Heart left ventricle (tissue), 16 donors: ENCODE measurements around the gene ARHGAP26. TPM values are rescaled to one million over a fixed set of nuclear protein-coding genes. Genes with fewer than 3 reads are reported as not detected.

Experiments
- ATAC-seq, 4 donors: fragments of 200-7000 bp; cut with Tn5 transposase; one replicate each; pipeline ENCODE4 v1.9.1; 2020 to 2022; ENCODE audit warnings: moderate library complexity in 4 of 4, mild to moderate bottlenecking in 3 of 4, moderate number of reproducible peaks in 1 of 4
- DNase-seq, 5 donors: peaks; one replicate each; pipeline ENCODE4 v3.0.0-alpha.2; 2020
- H3K27ac ChIP-seq, 12 donors: fragments of 200-600 bp; sonication (generic) in 4 of 12; one replicate each; pipeline versions ENCODE4 v1.5.0 to v1.8.0; 2016 to 2022; ENCODE audit warnings: mild to moderate bottlenecking in 2 of 12
- H3K27me3 ChIP-seq, 9 donors: fragments of 200-600 bp; sonication (generic) in 2 of 9; one replicate each; pipeline versions ENCODE4 v1.5.1 to v1.8.0; 2016 to 2022; ENCODE audit warnings: mild to moderate bottlenecking in 3 of 9
- H3K36me3 ChIP-seq, 9 donors: fragments of 200-600 bp; sonication (generic) in 2 of 9; one replicate each; pipeline versions ENCODE4 v1.5.0 to v1.8.0; 2018 to 2022; ENCODE audit warnings: mild to moderate bottlenecking in 2 of 9
- H3K4me1 ChIP-seq, 12 donors: fragments of 200-600 bp; sonication (generic) in 4 of 12; one replicate each; pipeline versions ENCODE4 v1.5.0 to v1.8.0; 2016 to 2022; ENCODE audit warnings: mild to moderate bottlenecking in 3 of 12
- H3K4me3 ChIP-seq, 12 donors: fragments of 200-600 bp; sonication (generic) in 4 of 12; one replicate each; pipeline versions ENCODE4 v1.5.0 to v1.8.0; 2017 to 2022; ENCODE audit warnings: mild to moderate bottlenecking in 9 of 12, moderate library complexity in 4 of 12
- H3K9me3 ChIP-seq, 12 donors: fragments of 200-600 bp; sonication (generic) in 4 of 12; one replicate each; pipeline versions ENCODE4 v1.5.0 to v1.8.0; 2016 to 2022; ENCODE audit warnings: mild to moderate bottlenecking in 1 of 12
- CTCF ChIP-seq, 12 donors: fragments of 200-600 bp; sonication (generic) in 4 of 12; IDR thresholded peaks; one replicate each; pipeline versions ENCODE4 v1.5.0 to v1.8.0; 2018 to 2022; ENCODE audit warnings: antibody characterized with exemption in 12 of 12, mild to moderate bottlenecking in 5 of 12
- POLR2A ChIP-seq, 2 donors: fragments of 450-650 bp; IDR thresholded peaks; one replicate each; pipeline ENCODE4 v1.6.1; 2017; ENCODE audit warnings: antibody characterized with exemption in 2 of 2, mild to moderate bottlenecking in 2 of 2, moderate library complexity in 2 of 2
- WGBS, 4 donors: extraction: QIAGEN DNeasy Blood & Tissue Kit in 2 of 4; methylation state at CpG; one replicate each; pipeline versions ENCODE4 v1.1.5 to v1.1.7; 2013 to 2018; 5-methylcytosine and 5-hydroxymethylcytosine counted together
- intact Hi-C, 10 donors: fragments of 100-400 bp; cut with DNase I; formaldehyde crosslinking; loops; one replicate each; pipeline versions ENCODE4 v1.11.1 to v1.14.2; 2022
- polyA plus RNA-seq, 2 donors: library from polyadenylated mRNA; stranded (reverse); fragments of 200-250 nt; gene quantifications; one replicate each; pipeline ENCODE4 v1.2.3, GENCODE V29; 2013
- total RNA-seq, 9 donors: library from RNA; depleted of rRNA in 2 of 9; stranded (reverse); fragments of >200 nt in 2 of 9; fragmentation: NEBNext Ultra II Directional in 3 of 9; extraction: Animal tissue kit (Norgen Biotek cat#: 25700) in 3 of 9; gene quantifications; one replicate each; pipeline versions ENCODE4 v1.1.0 to v1.2.4, GENCODE V29; 2016 to 2023
- donor health status: ischemic (EF 13 %, LVEDD 7.1; RV severe dilation, severe dysfunction).
- donor health status: healthy with polysubstance abuse.
- donor health status: DM: no; HTN: yes; CAD: no.
- donor health status: DM: no; HTN: no; CAD: no.
- donor health status: ischemic (EF 25% LVEDD 6.9; RV normal size, moderate dysfunction).
- donor health status: ischemic (EF 25% LVEDD 5.7; RV mildly dilated, moderate dysfunction).
- donor health status: healthy.
- donor health status: DM: yes; HTN: yes; CAD: no.
- donor health status: ischemic (EF 35%, LVEDD 5.7; RV mildly dilated, moderate dysfunction).
- donor health status: nonischemic (EF 11% LVEDD 7.7; RV severe dilation, severe dysfunction).
- donor health status: DM: yes; HTN: yes; CAD: no.
- donor health status: PGD.
- donor health status: ischemic (EF 29% LVEDD 5.4; RV normal size, mild dysfunction).
- donor health status: nonischemic (EF 23%, LVEDD 6.1; RV moderate dilation, normal function).

ARHGAP26 gene
- total and polyA plus RNA-seq, 11 donors: 11.9 to 52.1 (median 33.7) TPM

DNA sequence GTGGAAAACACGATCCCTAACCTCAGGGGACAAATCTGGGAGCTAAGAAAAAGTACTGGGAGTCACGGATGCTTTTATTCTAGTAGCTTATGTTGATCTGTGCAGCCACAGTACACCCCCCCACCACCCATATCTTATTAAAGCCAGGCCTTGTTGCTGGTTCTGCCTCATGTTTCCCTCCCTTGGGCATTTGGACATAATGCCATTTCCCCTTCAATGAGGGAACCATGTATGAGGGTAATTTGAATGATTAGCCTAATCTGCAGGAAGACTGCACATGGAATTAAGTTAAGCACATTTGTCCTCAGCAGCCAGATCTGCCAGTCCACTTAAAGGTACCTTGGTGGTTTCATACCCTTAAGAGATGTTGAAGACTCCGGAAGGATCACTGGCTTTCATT is 102.0 kb downstream of the ARHGAP26 start:
- Histone ChIP-seq H3K9me3 (no peaks in the 10 kb centered on the region), H3K27me3 (no peaks in the 10 kb centered on the region), H3K4me3 (no peak overlapping the region), H3K36me3 (no peaks in the 10 kb centered on the region), H3K4me1 (peaks cover 9 to 78% (median 63%) of the 10 kb centered on the region in 12 donors), H3K27ac (peak overlapping the region in 5 of 12 donors; percentile 14 to 44 (median 20))
- TF ChIP-seq POLR2A (IDR thresholded peaks at IDR 0.05) (no peak), CTCF (IDR thresholded peaks at IDR 0.05) (no peak)
- intact Hi-C loops: loop anchor here in 4 of 10 donors (2.0 to 10.0 kb wide), 5 partner anchors 60 to 150 kb away; no protein-coding TSS in a partner anchor
- ATAC-seq (no peak), DNase-seq (no peak)
- 58 to 72% (median 63%) methylated on average over 3 of the region's 3 CpGs for WGBS, 4 donors

GRCh38 chr5:142872795-142873194 is 102.6 kb downstream of the ARHGAP26 start:
- intact Hi-C loops: loop anchor here in 4 of 10 donors (2.0 to 10.0 kb wide), 5 partner anchors 60 to 150 kb away; no protein-coding TSS in a partner anchor
- TF ChIP-seq POLR2A (IDR thresholded peaks at IDR 0.05) (no peak), CTCF (IDR thresholded peaks at IDR 0.05) (no peak)
- H3K4me1 ChIP-seq: peaks cover 9 to 73% (median 59%) of the 10 kb centered on the region in 12 donors
- DNase-seq (no peak), ATAC-seq (peak in 2 of 4 donors; percentile 34 to 72)
- H3K36me3 ChIP-seq: no peaks in the 10 kb centered on the region
- H3K4me3 ChIP-seq: no peak overlapping the region
- WGBS, 4 donors: 25 to 40% (median 32%) methylated on average over 3 of the region's 3 CpGs
- no peaks in the 10 kb centered on the region for H3K27me3 ChIP-seq
- no peaks in the 10 kb centered on the region for H3K9me3 ChIP-seq
- peak overlapping the region in 7 of 12 donors; percentile 9 to 45 (median 15) for H3K27ac ChIP-seq

DNA sequence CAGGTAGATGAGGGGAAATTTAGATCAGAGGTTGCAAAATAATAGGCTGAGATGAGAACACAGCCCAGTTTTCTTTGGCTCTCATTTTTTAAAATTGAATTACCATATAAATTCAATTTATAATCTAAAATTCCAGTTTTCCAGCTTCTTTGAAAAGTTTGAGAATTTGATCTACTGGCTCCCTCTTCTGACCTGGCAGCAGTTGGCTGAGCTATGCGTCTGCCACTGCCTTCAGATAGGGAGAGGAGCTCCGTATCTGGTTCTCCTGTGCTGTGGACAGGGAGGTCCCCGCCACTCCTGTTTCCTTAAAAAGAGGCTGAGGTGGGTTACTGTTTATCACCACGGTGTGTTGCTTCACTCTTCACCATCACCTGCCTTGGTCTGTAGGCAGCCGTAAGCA is 103.7 kb downstream of the ARHGAP26 start:
- Histone ChIP-seq H3K27ac (peak overlapping the region in 8 of 12 donors; percentile 9 to 68 (median 38)), H3K4me3 (no peak overlapping the region), H3K36me3 (no peaks in the 10 kb centered on the region), H3K27me3 (no peaks in the 10 kb centered on the region), H3K9me3 (no peaks in the 10 kb centered on the region), H3K4me1 (peaks cover 9 to 77% (median 60%) of the 10 kb centered on the region in 12 donors)
- ATAC-seq (no peak), DNase-seq (no peak)
- TF ChIP-seq CTCF (IDR thresholded peaks at IDR 0.05): peak in 5 of 12 donors; percentile 22 to 39 (median 35)
- no peak for TF ChIP-seq POLR2A (IDR thresholded peaks at IDR 0.05)
- WGBS, 4 donors: 42 to 68% (median 52%) methylated on average over 5 of the region's 5 CpGs
- intact Hi-C loops: loop anchor here in 4 of 10 donors (2.0 to 10.0 kb wide), 5 partner anchors 62 to 152 kb away; no protein-coding TSS in a partner anchor

GRCh38 chr5:142874540-142874939 is 104.4 kb downstream of the ARHGAP26 start:
- intact Hi-C loops: loop anchor here in 3 of 10 donors (5.0 to 10.0 kb wide), 4 partner anchors 62 to 152 kb away; no protein-coding TSS in a partner anchor
- TF ChIP-seq POLR2A (IDR thresholded peaks at IDR 0.05) (no peak), CTCF (IDR thresholded peaks at IDR 0.05) (no peak)
- ATAC-seq (peak; percentile 35 to 65 (median 61)), DNase-seq (peak; percentile 82 to 87 (median 84))
- H3K27ac ChIP-seq: peak overlapping the region in 10 of 12 donors; percentile 31 to 68 (median 44)
- H3K27me3 ChIP-seq: no peaks in the 10 kb centered on the region
- H3K4me1 ChIP-seq: peaks cover 9 to 76% (median 60%) of the 10 kb centered on the region in 12 donors
- no peak overlapping the region for H3K4me3 ChIP-seq
- WGBS, 4 donors: 21 to 41% (median 27%) methylated on average over 7 of the region's 7 CpGs
- no peaks in the 10 kb centered on the region for H3K9me3 ChIP-seq
- peaks cover 0 to 5% (median 3%) of the 10 kb centered on the region in 9 donors for H3K36me3 ChIP-seq
